ENCODE measurements around the gene MACROD2.
"Not testable (repeated sequence)": the region's sequence is repeated elsewhere in the genome, so short reads cannot be mapped to it uniquely, and the experiment has no call there.

Gene MACROD2

DNA sequence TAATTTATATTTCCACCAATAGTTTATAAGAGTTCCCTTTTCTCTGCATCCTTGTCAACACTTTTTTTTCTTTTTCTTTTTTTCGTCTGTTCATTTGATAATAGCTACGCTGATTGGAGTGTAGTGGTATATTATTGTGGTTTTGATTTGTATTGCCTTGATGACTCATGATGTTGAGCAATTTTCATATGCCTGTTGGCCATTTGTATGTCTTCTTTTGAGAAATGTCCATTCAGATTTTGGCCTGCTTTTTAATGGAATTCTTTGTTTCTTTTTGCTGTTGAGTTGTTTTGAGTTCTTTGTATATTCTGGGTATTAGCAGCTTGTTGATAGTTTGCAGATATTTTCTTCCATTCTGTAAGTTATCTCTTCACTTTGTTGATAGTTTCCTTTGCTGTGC, 1804.6 kb downstream of the MACROD2 start:
- DNase-seq (ENCODE audit: low read depth in 2 of 2), result no peak

DNA sequence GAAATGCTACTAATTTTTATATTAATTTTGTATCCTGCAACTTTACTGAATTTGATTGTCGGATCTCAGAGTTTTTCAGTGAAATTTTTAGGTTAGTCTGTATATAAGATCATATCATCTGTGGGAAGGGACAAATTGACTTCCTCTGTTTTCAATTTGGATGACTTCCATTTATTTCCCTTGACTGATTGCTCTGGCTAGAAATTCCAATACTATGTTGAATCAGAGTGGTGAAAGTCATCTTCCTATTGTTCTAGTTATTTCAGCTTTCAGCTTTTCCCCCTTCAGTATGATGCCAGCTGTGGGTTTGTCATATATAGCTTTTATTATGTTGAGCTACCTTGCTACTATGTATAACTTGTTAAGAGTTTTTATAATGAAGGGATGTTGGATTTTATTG, 1806.7 kb downstream of the MACROD2 start:
- DNase-seq (ENCODE audit: low read depth in 2 of 2), result no peak

GRCh38 chr20:15805154-15805553, 1809.8 kb downstream of the MACROD2 start:
- DNase-seq (ENCODE audit: low read depth in 2 of 2), result no peak

DNA sequence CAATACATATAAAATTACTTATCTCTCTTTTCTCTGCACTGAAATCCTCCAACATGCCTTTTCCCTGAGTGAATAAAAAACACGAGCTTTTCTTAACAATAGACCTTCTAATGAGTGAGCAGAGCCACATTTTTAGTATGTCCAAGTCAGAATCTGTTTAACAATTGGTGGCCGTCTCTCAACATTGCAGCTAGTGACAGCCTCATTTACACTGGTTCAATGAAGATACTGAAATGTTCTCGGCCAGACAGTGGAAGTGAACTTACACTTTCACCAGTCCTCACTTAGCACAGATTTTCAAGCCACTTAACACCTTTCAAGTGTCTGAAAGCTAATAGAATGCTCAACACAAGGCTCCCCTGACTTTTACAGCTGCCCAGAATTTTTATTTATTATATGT, 1810.8 kb downstream of the MACROD2 start:
- no peak for DNase-seq (ENCODE audit: low read depth in 2 of 2)

DNA sequence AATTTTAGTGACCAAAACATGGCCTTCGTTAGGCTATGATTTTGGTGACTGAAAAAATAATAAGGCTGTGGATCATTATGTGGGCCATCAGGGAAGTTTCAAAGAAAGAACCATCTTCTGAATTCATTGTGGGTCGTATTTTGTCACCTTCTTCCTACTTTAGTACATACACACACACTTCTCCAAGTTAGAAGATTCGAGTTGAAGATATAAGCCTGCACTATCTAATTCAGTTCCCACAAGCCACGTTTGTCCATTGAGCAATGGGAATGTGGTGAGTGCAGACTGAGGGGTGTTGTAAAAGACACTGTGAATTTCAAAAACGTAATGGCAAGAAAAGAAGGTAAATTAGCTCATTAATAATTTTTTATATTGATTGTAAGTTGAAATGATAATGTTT, 1812.0 kb downstream of the MACROD2 start:
- DNase-seq (ENCODE audit: low read depth in 2 of 2), result no peak

- not testable (repeated sequence) for DNase-seq (ENCODE audit: low read depth in 2 of 2)
Measured at GRCh38 chr20:15807771-15808170, 1812.5 kb downstream of the MACROD2 start.

DNA sequence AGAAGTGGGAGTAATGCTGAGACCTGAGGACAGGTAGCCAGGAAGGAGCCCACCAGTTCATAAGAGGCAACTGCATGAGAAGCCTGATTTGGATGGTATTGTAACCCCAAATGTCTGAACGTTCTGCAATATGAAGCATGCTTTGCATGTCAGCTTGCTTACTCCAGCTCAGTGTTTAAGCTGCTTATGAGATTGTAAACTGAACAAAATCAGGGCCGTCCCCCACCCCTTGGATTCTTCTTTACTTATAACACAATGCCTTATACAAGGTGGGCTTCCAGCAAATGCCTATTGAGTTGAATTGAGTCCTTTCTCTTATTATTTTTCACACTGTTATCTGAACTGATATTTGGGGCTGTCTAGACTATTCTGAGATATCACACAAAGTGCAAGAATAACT, 1816.6 kb downstream of the MACROD2 start:
- no peak for DNase-seq (ENCODE audit: low read depth in 2 of 2)

DNA sequence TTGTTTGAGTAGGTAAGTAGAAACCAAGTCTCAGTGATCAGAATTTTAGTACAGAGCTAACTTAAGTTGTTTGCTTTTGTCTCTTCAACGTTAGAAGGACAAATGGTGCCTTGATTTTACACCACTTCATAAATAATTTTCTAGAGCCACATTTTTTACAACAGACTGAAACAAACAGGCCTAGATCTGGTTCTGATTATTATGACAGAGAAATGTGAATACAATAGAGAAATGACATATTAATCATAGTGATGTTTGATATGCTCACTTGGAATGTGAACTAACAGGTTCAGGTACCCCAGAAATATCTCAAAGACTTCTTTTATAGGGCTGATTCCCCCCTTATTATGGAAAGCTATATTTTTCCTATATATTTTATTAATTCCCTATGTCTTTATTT, 1817.4 kb downstream of the MACROD2 start:
- no peak for DNase-seq (ENCODE audit: low read depth in 2 of 2)

GRCh38 chr20:15814360-15814759, 1819.0 kb downstream of the MACROD2 start:
- no peak for DNase-seq (ENCODE audit: low read depth in 2 of 2)

DNA sequence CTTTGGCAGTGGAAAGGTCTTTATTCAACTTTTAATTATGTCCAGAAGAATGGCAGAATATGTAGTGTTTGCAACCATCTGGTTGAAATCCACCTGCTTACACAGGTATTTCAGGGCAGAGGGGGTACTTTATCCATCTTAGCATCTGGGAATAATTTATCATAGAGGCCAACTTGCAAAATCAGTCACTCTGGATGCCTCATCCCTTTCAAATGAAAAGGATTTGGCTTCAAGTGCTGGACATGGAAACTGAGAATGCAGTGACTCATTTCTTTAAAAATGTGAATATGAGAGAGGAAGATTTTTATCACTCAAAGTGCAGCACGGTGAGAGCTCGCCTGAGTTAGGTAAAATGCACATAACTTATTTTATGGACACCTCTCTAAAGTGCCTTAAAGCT, 1819.6 kb downstream of the MACROD2 start:
- no peak for DNase-seq (ENCODE audit: low read depth in 2 of 2)

DNA sequence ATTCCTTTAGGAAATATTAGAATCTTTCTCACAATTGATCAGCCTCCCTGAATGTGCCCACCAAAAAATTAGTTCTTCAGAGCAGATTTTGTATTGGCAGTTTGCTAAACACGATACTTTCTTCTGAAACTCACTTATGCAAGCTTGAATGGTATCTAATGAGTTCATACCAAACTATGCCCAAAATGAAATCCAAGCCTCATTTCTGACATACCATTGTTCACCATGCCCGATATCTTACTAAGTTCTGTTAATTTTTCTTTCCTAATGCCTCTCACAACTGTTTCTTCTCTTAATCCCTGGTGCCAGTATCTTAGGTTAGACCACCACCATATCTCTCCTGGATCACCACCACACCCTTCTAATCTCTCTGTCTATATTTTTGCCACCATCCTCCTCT, 1822.0 kb downstream of the MACROD2 start:
- no peak for DNase-seq (ENCODE audit: low read depth in 2 of 2)

DNA sequence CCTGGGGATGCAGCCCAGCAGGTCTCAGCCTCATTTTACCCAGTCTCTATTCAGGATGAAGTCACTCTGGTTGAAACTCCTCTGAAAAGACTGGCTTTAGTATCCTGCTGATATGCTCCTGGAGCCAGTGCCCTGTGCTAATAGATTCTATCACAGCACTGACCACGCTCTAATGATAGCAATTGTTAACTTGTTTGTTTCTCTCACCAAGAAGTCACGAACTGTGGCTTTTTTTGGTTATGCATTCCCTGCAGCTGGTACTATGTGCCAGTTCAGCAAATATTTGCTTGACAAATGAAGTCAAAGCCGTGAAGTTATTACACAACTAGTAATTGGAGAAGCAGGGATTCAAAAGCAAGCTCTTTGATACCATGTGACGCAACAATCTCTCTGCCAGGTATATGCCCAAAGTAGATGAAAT, 1823.3 kb downstream of the MACROD2 start:
- no peak for DNase-seq (ENCODE audit: low read depth in 2 of 2)

DNA sequence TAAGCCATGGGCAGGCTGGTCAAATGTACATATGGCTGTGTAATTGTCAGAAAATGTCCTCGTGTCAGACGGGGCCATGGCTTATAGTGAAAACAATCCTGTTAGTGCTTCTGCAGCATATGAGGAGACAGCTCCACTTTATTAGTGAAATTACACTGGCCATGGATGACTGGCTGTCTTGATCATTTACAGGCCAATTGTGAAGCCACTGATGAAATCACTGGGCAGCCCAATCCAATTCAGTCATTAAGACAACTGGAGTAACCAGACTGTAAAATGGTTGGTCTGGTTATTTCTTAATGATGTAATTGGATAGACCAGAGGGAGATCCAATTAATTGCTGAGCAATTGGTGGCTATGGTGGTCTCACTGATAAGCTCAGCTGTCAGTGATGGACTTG, 1828.4 kb downstream of the MACROD2 start:
- no peak for DNase-seq (ENCODE audit: low read depth in 2 of 2)

GRCh38 chr20:15827628-15828027, 1832.3 kb downstream of the MACROD2 start:
- DNase-seq (ENCODE audit: low read depth in 2 of 2), result no peak

GRCh38 chr20:15831201-15831600, 1835.9 kb downstream of the MACROD2 start:
- DNase-seq (ENCODE audit: low read depth in 2 of 2), result no peak

- DNase-seq (ENCODE audit: low read depth in 2 of 2), result no peak
Measured at GRCh38 chr20:15832512-15832911, 1837.2 kb downstream of the MACROD2 start.

GRCh38 chr20:15834857-15835256, 1839.5 kb downstream of the MACROD2 start:
- DNase-seq (ENCODE audit: low read depth in 2 of 2), result no peak

DNA sequence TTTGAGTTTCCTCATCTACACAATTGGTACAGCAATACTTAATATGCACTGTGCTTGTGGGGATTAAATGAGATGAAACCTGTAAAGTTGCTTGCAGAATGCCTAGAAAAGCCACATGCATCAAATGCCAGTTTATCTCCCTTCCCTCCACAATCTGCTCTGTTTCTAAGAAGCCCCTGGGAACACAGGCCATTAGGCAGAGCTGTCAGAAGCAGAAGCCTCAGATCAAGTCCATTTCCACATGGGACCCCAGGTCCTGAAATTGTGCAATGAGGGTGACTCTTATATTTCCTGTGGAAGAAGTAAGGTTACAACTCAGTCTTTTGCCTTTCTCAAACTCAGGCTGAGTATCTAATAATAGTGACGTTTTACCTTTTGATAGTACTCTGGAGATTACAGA, 1840.5 kb downstream of the MACROD2 start:
- DNase-seq (ENCODE audit: low read depth in 2 of 2), result no peak

DNA sequence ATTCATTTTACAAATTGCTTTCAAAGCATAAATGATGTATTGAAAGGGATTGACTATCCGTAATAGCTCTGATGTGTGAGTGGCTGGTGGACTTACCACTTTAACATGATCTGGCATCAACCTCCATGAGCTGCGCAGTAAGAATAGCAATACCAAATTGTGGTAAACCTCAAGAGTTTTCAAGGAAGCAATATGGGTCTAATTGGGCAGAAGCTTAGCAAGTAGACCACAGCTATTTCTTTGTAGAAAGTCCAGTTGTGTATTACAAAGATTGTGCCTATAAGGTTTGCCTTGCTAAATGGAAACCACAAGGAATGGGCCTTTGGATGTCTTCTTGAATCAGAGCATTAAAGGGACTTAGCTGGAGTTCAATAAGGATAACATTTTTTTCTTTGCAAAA, 1841.3 kb downstream of the MACROD2 start:
- no peak for DNase-seq (ENCODE audit: low read depth in 2 of 2)

DNA sequence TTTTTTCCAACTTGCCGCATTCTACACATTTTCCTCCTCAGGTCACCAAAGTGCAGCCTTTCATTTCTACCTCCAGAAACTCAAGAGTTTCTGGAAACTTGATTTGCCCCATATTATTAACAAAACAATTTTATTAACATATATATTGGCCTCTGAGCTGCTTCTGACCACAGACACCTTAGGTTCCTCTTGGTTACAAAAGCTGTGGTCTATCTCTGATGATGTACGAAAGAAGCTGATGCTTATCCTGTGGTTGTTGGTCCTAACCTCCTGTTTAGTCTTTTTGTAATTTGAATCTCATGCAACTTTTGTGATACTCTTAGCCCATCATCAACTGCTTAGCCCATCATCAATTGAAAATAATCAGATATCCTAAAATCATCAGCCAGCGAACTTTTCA, 1842.2 kb downstream of the MACROD2 start:
- no peak for DNase-seq (ENCODE audit: low read depth in 2 of 2)

GRCh38 chr20:15838466-15838865, 1843.2 kb downstream of the MACROD2 start:
- DNase-seq (ENCODE audit: low read depth in 2 of 2), result no peak

DNA sequence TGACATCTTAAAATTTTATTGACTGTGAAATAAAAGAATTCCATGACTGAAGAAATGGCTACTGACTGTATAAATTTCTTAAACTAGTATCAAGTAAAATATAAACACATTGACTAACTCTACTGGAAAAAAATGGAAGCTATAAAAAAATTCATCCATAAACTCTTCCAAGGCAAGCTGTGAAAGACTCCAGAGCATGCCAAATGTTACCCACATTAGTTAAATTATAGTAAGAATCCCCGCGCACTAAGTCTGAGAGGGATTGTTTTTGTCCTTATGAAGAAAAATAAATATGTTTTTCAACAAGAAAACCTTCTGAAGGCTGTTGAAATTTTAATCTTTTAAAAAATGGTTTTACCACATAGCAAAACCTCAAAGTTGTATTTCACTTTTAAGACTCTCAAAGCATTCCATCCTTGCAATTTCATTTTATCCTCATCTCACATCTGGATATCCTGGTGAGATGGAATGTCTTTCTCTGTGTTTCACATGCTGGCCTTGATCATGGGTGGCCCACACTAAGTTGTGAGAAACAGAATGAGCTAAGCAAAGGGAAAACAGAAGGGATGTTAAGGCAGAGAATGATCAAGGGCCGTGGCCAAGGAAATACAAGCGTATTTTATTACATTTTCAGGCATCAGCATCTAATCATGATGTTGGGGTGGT, 1845.5 kb downstream of the MACROD2 start:
- no peak for DNase-seq (ENCODE audit: low read depth in 2 of 2)

- no peak for DNase-seq (ENCODE audit: low read depth in 2 of 2)
Measured at GRCh38 chr20:15842872-15843271, 1847.6 kb downstream of the MACROD2 start.

DNA sequence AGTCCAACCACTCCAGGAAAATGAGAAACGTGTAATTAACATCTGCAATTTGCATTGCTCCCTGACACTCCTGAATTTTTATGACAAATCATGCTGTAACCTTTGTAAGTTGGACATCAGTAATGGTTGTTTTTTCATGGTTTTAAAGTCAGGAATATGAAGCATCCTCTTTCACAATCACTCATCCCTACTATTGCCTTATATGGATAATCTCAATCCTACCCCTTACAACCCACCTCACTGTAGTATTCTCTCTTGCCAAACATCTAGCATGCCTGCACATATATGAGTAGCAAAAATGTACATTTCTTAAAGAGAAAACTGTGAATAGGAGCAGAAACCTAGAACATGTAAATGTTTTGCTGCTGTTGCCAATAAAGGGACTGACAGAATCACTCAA, 1848.5 kb downstream of the MACROD2 start:
- no peak for DNase-seq (ENCODE audit: low read depth in 2 of 2)
